ENCODE results near the gene TAS2R40. TPM values are rescaled to one million over a fixed set of nuclear protein-coding genes. Genes with fewer than 3 reads are reported as not detected.
A peak's percentile ranks its signal among the peaks of the same experiment; 100 is the strongest.

TAS2R40 gene
- total RNA-seq, 4 donors from 2014 or later: not detected

DNA sequence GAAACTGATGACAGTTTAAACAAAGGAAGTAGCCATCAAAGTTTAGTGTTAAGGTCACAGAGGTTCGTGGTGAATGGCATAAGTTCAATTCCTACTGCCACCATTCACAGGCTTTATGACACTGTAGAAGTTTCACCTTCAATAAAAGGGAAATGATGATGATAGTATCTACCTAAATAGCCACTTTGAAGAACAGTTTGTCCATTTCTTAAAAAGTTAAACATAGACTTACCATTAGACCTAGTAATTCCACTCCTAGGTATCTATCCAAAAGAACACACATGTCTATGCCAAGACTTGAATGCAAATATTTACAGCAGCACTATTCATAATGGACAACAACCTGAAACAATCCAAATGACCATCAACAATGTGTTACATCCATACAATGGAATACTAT is 22.5 kb downstream of the TAS2R40 start:
- no peak overlapping the region for H3K4me3 ChIP-seq
- H3K27ac ChIP-seq: peak overlapping the region; percentile 49 to 65 (median 61)
- peaks cover 0 to 48% (median 18%) of the 10 kb centered on the region in 4 donors for H3K4me1 ChIP-seq
- intact Hi-C loops (cut with DNase I; ENCODE audit: low total_unique reads): loop anchor here (5.0 kb wide), 1 partner anchor 63 kb away; no protein-coding TSS in a partner anchor
- no peaks in the 10 kb centered on the region for H3K9me3 ChIP-seq
- H3K27me3 ChIP-seq: no peaks in the 10 kb centered on the region
- DNase-seq: no peak
- WGBS, 2 donors (ENCODE audit: low coverage in 1 of 2): 25 to 42% methylated on average over 1 of the region's 1 CpG
- TF ChIP-seq POLR2A (IDR thresholded peaks at IDR 0.05): no peak
- TF ChIP-seq, protein P1, sequence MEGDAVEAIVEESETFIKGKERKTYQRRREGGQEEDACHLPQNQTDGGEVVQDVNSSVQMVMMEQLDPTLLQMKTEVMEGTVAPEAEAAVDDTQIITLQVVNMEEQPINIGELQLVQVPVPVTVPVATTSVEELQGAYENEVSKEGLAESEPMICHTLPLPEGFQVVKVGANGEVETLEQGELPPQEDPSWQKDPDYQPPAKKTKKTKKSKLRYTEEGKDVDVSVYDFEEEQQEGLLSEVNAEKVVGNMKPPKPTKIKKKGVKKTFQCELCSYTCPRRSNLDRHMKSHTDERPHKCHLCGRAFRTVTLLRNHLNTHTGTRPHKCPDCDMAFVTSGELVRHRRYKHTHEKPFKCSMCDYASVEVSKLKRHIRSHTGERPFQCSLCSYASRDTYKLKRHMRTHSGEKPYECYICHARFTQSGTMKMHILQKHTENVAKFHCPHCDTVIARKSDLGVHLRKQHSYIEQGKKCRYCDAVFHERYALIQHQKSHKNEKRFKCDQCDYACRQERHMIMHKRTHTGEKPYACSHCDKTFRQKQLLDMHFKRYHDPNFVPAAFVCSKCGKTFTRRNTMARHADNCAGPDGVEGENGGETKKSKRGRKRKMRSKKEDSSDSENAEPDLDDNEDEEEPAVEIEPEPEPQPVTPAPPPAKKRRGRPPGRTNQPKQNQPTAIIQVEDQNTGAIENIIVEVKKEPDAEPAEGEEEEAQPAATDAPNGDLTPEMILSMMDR (IDR thresholded peaks at IDR 0.05): no peak
- peak in 1 of 3 donors; percentile 16 for TF ChIP-seq POLR2AphosphoS5 (IDR thresholded peaks at IDR 0.05)
- TF ChIP-seq EP300 (IDR thresholded peaks at IDR 0.05; ENCODE audit: low read depth): no peak
- H3K36me3 ChIP-seq: no peaks in the 10 kb centered on the region
- in situ Hi-C loops (cut with MboI; ENCODE audit: low pct_ligation_motif_present in 1 of 4, low pct_unique_long_range_greater_than_20kb in 1 of 4, low sequenced_read_pairs in 3 of 4): loop anchor here in 3 of 4 donors (5.0 to 10.0 kb wide), 4 partner anchors 58 to 170 kb away; partner anchors contain the start of gene EPHA1 (in 1 of the 3)

DNA sequence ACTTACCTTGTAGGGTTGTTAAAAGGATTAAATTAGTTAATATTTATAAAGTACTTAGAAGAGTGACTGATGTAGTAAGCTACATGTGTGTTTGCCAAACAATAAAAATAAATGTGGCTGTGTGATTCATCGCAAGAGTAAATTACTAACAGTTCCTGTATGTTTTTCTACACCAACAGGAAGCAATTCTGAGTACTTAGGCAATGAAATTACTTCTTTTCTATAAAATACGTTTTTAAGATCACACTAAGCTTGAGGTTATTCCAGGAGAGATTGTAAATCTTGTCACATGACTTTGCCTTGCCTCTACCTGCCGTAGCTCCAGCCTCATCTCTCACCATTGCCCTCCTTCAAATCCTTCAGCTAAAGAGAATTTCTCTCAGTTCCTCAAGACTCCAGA is 23.3 kb downstream of the TAS2R40 start:
- WGBS, 2 donors (ENCODE audit: low coverage in 1 of 2): 29 to 49% methylated on average over 3 of the region's 3 CpGs
- Histone ChIP-seq H3K27me3 (no peaks in the 10 kb centered on the region), H3K36me3 (no peaks in the 10 kb centered on the region), H3K9me3 (no peaks in the 10 kb centered on the region), H3K4me3 (no peak overlapping the region), H3K4me1 (peaks cover 0 to 49% (median 19%) of the 10 kb centered on the region in 4 donors), H3K27ac (peak overlapping the region; percentile 45 to 65 (median 58))
- in situ Hi-C loops (cut with MboI; ENCODE audit: low pct_ligation_motif_present in 1 of 4, low pct_unique_long_range_greater_than_20kb in 1 of 4, low sequenced_read_pairs in 3 of 4): loop anchor here in 2 of 4 donors (10.0 kb wide), 3 partner anchors 60 to 170 kb away; partner anchors contain the start of gene EPHA1 (in 1 of the 2)
- intact Hi-C loops (cut with DNase I; ENCODE audit: low total_unique reads): no loop called here
- TF ChIP-seq, protein P1 (IDR thresholded peaks at IDR 0.05): no peak
- TF ChIP-seq POLR2A (IDR thresholded peaks at IDR 0.05) (no peak), POLR2AphosphoS5 (IDR thresholded peaks at IDR 0.05) (no peak), EP300 (IDR thresholded peaks at IDR 0.05; ENCODE audit: low read depth) (no peak)
- no peak for DNase-seq

DNA sequence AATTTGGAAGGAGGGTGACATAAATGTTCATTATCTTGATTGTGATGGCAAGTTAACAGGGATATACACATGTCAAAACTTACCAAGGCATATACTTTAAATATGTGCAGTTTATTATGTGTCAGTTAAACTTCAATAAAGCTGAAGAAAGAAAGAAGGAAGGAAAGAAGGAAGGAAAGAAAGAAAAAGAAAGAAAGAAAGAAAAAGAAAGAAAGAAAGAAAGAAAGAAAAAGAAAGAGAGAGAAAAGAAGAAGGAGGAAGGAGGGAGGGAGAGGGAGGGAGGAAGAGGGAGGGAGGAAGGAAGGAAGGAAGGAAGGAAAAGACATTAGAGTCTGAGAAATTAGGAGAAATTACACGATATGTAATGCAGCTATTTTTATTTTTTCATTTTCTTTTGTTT is 25.5 kb downstream of the TAS2R40 start:
- Histone ChIP-seq H3K27ac (no peak overlapping the region), H3K27me3 (no peaks in the 10 kb centered on the region), H3K36me3 (no peaks in the 10 kb centered on the region), H3K4me1 (peaks cover 0 to 43% (median 19%) of the 10 kb centered on the region in 4 donors), H3K9me3 (no peaks in the 10 kb centered on the region), H3K4me3 (no peak overlapping the region)
- WGBS, 2 donors (ENCODE audit: low coverage in 1 of 2): 54 to 85% methylated on average over 1 of the region's 1 CpG
- TF ChIP-seq POLR2AphosphoS5 (IDR thresholded peaks at IDR 0.05) (no peak), POLR2A (IDR thresholded peaks at IDR 0.05) (no peak), EP300 (IDR thresholded peaks at IDR 0.05; ENCODE audit: low read depth) (no peak)
- TF ChIP-seq, protein P1 (IDR thresholded peaks at IDR 0.05): no peak
- intact Hi-C loops (cut with DNase I; ENCODE audit: low total_unique reads) (no loop called here), in situ Hi-C loops (cut with MboI; ENCODE audit: low pct_ligation_motif_present in 1 of 4, low pct_unique_long_range_greater_than_20kb in 1 of 4, low sequenced_read_pairs in 3 of 4) (loop anchor here in 2 of 4 donors (10.0 kb wide), 3 partner anchors 57 to 167 kb away; partner anchors contain the start of gene EPHA1 (in 1 of the 2))
- no peak for DNase-seq

DNA sequence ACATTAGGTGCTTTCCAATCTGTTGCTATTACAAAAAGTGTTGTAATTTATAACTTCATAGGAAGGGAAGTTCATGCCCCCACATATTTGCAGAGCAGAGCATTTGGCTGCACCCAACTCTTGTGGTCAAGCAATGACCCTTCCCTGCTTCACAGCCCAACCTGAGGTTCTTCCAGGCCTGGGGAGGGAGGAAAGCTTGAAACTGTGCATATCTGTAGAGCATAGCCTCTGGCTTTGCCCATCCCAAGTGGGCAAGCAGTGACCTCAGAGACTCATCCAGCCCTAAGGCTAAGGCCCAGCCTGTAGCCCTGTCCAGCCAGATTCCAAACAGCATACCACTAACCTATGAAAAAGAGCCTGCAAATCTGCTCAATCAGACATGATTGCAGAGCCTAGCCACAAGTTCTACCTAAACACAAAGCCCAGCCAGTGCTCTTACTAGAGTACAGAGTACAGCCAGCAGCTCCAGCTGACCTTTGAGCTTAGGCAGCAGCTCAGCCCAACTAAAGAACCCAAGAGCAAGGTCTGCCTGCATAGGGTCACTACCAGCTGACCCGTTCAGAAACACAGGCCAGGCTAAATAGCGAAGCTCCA is 27.0 kb downstream of the TAS2R40 start:
- intact Hi-C loops (cut with DNase I; ENCODE audit: low total_unique reads): no loop called here

More for the DNA sequence above, 27.0 kb downstream of the TAS2R40 start:
- Histone ChIP-seq H3K4me3 (no peak overlapping the region), H3K27ac (peak overlapping the region in 1 of 4 donors; percentile 34), H3K4me1 (peaks cover 0 to 34% (median 16%) of the 10 kb centered on the region in 4 donors), H3K9me3 (no peaks in the 10 kb centered on the region), H3K36me3 (no peaks in the 10 kb centered on the region), H3K27me3 (no peaks in the 10 kb centered on the region)
- TF ChIP-seq EP300 (IDR thresholded peaks at IDR 0.05; ENCODE audit: low read depth) (no peak), POLR2AphosphoS5 (IDR thresholded peaks at IDR 0.05) (no peak), POLR2A (IDR thresholded peaks at IDR 0.05) (no peak)
- TF ChIP-seq, protein P1 (IDR thresholded peaks at IDR 0.05): no peak
- 91% methylated on average over 2 of the region's 2 CpGs; no CpG with 5 or more reads in 1 of the 2 donors for WGBS, 2 donors (ENCODE audit: low coverage in 1 of 2)
- in situ Hi-C loops (cut with MboI; ENCODE audit: low pct_ligation_motif_present in 1 of 4, low pct_unique_long_range_greater_than_20kb in 1 of 4, low sequenced_read_pairs in 3 of 4): loop anchor here in 2 of 4 donors (10.0 kb wide), 3 partner anchors 56 to 166 kb away; partner anchors contain the start of gene EPHA1 (in 1 of the 2)
- DNase-seq: peak; percentile 32
